SK-N-SH treated with all-trans-retinoic acid at 6 μM for 48 hours (cell line): ENCODE data around the gene PGAP2.

ENCODE experiments used
- ATAC-seq: fragments of 200-7000 bp; cut with Tn5 transposase; 3 replicates; pipeline ENCODE4 v1.9.1; 2020; ENCODE audit warnings: mild to moderate bottlenecking, moderate library complexity
- ARNTL ChIP-seq: fragments of 450-650 bp; formaldehyde crosslinking; IDR thresholded peaks from 2 replicates; pipeline ENCODE4 v1.5.0; 2020; ENCODE audit warnings: low read depth, mild to moderate bottlenecking, moderate library complexity, borderline replicate concordance
- BACH2 ChIP-seq: fragments of 250-450 bp; sonication (Bioruptor Pico); IDR thresholded peaks from 2 replicates; pipeline ENCODE4 v1.9.0; 2021; ENCODE audit warnings: mild to moderate bottlenecking, borderline replicate concordance
- CSDC2 ChIP-seq: fragments of 250-450 bp; sonication (Bioruptor Pico); IDR thresholded peaks from 2 replicates; pipeline ENCODE4 v1.5.0; 2020; ENCODE audit warnings: mild to moderate bottlenecking, moderate library complexity
- ESRRG ChIP-seq: fragments of 250-450 bp; sonication (Bioruptor Pico); IDR thresholded peaks from 2 replicates; pipeline ENCODE4 v1.6.1; 2021; ENCODE audit warnings: mild to moderate bottlenecking
- GLIS3 ChIP-seq: fragments of 250-450 bp; sonication (Bioruptor Pico); IDR thresholded peaks from 2 replicates; pipeline ENCODE4 v1.5.0; 2020; ENCODE audit warnings: mild to moderate bottlenecking, moderate library complexity
- ISL1 ChIP-seq: fragments of 250-450 bp; sonication (Bioruptor Pico); IDR thresholded peaks from 2 replicates; pipeline ENCODE4 v2.1.2; 2022; ENCODE audit warnings: mild to moderate bottlenecking, moderate library complexity
- OSR1 ChIP-seq: fragments of 250-450 bp; sonication (Bioruptor Pico); IDR thresholded peaks from 2 replicates; pipeline ENCODE4 v1.8.0; 2022; ENCODE audit warnings: moderate library complexity, mild to moderate bottlenecking, inconsistent platforms
- RARB ChIP-seq: fragments of 250-450 bp; sonication (Bioruptor Pico); IDR thresholded peaks from 2 replicates; pipeline ENCODE4 v1.8.0; 2021; ENCODE audit warnings: mild to moderate bottlenecking, moderate library complexity
- SNAI2 ChIP-seq: fragments of 250-450 bp; sonication (Bioruptor Pico); IDR thresholded peaks from 2 replicates; pipeline ENCODE4 v1.5.0; 2020; ENCODE audit warnings: mild to moderate bottlenecking, moderate library complexity
- TCF4 ChIP-seq: fragments of 250-450 bp; sonication (Bioruptor Pico); IDR thresholded peaks from 2 replicates; pipeline ENCODE4 v1.8.0; 2021; ENCODE audit warnings: mild to moderate bottlenecking, moderate library complexity, borderline replicate concordance
- TOX ChIP-seq: fragments of 250-450 bp; sonication (Bioruptor Pico); IDR thresholded peaks from 2 replicates; pipeline ENCODE4 v1.8.0; 2021; ENCODE audit warnings: mild to moderate bottlenecking, moderate library complexity, borderline replicate concordance
- TSHZ2 ChIP-seq: fragments of 250-450 bp; sonication (Bioruptor Pico); IDR thresholded peaks from 2 replicates; pipeline ENCODE4 v1.5.0; 2020; ENCODE audit warnings: mild to moderate bottlenecking, moderate library complexity
- ZC3H10 ChIP-seq: fragments of 250-450 bp; sonication (Bioruptor Pico); IDR thresholded peaks from 2 replicates; pipeline ENCODE4 v1.5.1; 2021; ENCODE audit warnings: mild to moderate bottlenecking, moderate library complexity
- ZFP3 ChIP-seq: fragments of 250-450 bp; sonication (Bioruptor Pico); IDR thresholded peaks from 2 replicates; pipeline ENCODE4 v1.5.0; 2020; ENCODE audit warnings: mild to moderate bottlenecking, moderate library complexity
- ZFP30 ChIP-seq: fragments of 450-650 bp; formaldehyde crosslinking; IDR thresholded peaks from 2 replicates; pipeline ENCODE4 v1.5.0; 2022; ENCODE audit warnings: mild to moderate bottlenecking, moderate library complexity
- ZNF565 ChIP-seq: fragments of 450-650 bp; formaldehyde crosslinking; conservative IDR thresholded peaks from 2 replicates; pipeline ENCODE4 v1.5.0; 2020; ENCODE audit warnings: low read depth, mild to moderate bottlenecking, moderate library complexity
- ZNF70 ChIP-seq: fragments of 450-650 bp; formaldehyde crosslinking; IDR thresholded peaks from 2 replicates; pipeline ENCODE4 v1.5.0; 2020; ENCODE audit warnings: mild to moderate bottlenecking, moderate library complexity
- ZNF8 ChIP-seq: fragments of 450-650 bp; formaldehyde crosslinking; IDR thresholded peaks from 2 replicates; pipeline ENCODE4 v1.5.0; 2020; ENCODE audit warnings: mild to moderate bottlenecking, moderate library complexity
- TF ChIP-seq, protein P1 (sequence below): fragments of 250-450 bp; sonication (Bioruptor Pico); IDR thresholded peaks from 2 replicates; pipeline ENCODE4 v1.5.1; 2020; ENCODE audit warnings: low read depth, mild to moderate bottlenecking, moderate library complexity
- TF ChIP-seq, protein P2 (sequence below): fragments of 250-450 bp; sonication (Bioruptor Pico); IDR thresholded peaks from 2 replicates; pipeline ENCODE4 v1.8.0; 2021; ENCODE audit warnings: low read depth, mild to moderate bottlenecking, moderate library complexity, borderline replicate concordance

PGAP2 gene

GRCh38 chr11:3837793-3838192, 29.4 kb downstream of the PGAP2 start:
- ATAC-seq: no peak
- TF ChIP-seq ISL1 (CRISPR knock-in tag): no peak
- TF ChIP-seq, protein P1, sequence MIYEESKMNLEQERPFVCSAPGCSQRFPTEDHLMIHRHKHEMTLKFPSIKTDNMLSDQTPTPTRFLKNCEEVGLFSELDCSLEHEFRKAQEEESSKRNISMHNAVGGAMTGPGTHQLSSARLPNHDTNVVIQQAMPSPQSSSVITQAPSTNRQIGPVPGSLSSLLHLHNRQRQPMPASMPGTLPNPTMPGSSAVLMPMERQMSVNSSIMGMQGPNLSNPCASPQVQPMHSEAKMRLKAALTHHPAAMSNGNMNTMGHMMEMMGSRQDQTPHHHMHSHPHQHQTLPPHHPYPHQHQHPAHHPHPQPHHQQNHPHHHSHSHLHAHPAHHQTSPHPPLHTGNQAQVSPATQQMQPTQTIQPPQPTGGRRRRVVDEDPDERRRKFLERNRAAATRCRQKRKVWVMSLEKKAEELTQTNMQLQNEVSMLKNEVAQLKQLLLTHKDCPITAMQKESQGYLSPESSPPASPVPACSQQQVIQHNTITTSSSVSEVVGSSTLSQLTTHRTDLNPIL: no peak

DNA sequence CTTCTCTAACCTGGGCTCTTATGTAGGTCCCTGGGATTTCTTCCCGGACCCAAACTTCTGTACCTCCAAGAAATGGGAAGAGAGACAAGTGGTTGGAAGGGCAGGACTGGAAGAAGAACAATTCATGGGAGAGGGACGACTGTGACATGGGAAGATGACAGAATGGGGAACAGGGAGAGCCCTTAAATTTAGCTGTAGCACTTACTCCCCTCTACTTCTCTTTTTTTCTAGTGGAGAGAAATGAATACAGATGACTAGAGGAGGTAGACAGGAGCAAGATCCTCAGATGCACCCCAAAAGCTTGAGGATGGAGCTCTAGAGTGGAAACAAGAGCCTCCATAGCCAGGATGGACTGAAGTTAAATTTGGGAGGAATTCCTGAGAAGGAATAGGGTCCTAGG, 30.1 kb downstream of the PGAP2 start:
- no peak for ATAC-seq
- TF ChIP-seq ZNF70: no peak
- no peak for TF ChIP-seq TOX (CRISPR knock-in tag)
- no peak for TF ChIP-seq ESRRG (CRISPR knock-in tag)
- no peak for TF ChIP-seq RARB (CRISPR knock-in tag)
- TF ChIP-seq OSR1 (CRISPR knock-in tag): no peak
- no peak for TF ChIP-seq SNAI2 (CRISPR knock-in tag)
- TF ChIP-seq ZFP30 (CRISPR knock-in tag): no peak
- TF ChIP-seq, protein P2, sequence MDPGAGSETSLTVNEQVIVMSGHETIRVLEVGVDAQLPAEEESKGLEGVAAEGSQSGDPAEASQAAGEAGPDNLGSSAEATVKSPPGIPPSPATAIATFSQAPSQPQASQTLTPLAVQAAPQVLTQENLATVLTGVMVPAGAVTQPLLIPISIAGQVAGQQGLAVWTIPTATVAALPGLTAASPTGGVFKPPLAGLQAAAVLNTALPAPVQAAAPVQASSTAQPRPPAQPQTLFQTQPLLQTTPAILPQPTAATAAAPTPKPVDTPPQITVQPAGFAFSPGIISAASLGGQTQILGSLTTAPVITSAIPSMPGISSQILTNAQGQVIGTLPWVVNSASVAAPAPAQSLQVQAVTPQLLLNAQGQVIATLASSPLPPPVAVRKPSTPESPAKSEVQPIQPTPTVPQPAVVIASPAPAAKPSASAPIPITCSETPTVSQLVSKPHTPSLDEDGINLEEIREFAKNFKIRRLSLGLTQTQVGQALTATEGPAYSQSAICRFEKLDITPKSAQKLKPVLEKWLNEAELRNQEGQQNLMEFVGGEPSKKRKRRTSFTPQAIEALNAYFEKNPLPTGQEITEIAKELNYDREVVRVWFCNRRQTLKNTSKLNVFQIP: no peak

DNA sequence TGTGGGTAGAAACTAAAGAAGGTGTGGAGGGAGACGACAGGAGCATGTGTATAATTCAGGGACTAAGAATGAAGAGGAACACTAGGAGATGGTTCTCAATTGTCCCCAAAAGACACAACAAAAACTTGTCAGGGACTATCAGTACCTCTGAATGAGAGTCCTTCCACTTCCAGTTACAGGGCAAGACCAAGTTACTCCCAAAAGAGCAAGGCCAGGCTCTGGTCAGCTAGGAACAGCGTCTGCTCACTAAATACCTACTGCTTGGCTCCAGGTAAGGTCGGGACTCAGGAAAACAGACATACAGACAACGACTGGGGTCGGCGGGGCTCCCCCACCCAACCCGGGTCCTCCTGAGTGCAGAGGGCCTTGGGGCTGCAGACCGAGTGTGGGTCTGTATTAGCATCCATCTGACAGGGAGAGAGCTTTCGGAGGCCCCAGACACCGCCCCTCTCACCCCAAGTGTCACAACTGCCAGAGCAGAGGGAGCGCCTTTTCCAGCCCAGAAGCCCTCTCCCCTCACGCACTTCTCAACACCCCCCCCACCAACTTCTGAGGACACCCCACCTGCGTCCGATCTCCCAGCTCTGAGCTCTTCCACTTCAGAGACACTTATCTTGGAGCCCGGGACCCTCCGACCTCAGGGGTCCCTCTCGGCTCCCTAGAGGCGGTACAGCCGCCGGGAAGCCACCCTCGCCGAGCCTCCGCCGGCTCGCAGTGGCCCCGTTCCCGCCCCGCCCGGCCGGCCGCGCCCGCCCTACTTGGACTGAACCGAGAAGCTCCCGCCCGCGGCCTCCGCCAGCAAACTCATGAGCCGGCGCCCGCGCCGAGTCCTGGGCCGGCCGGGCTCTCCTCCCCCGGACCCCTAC, 31.9 kb downstream of the PGAP2 start:
- peak; percentile 57 for ATAC-seq
- no peak for TF ChIP-seq ZFP3 (CRISPR knock-in tag)
- no peak for TF ChIP-seq ESRRG (CRISPR knock-in tag)
- TF ChIP-seq RARB (CRISPR knock-in tag): no peak
- no peak for TF ChIP-seq TSHZ2 (CRISPR knock-in tag)
- TF ChIP-seq ZNF565 (CRISPR knock-in tag): no peak
- no peak for TF ChIP-seq GLIS3 (CRISPR knock-in tag)
- no peak for TF ChIP-seq CSDC2 (CRISPR knock-in tag)
- TF ChIP-seq ARNTL (CRISPR knock-in tag): no peak
- TF ChIP-seq, protein P2: no peak
- TF ChIP-seq BACH2 (CRISPR knock-in tag): no peak
- no peak for TF ChIP-seq SNAI2 (CRISPR knock-in tag)
- TF ChIP-seq, protein P1: no peak
- no peak for TF ChIP-seq ZNF8

GRCh38 chr11:3840870-3841425, 32.6 kb downstream of the PGAP2 start, which contains the start of gene RHOG:
TSS of gene RHOG (minus strand) at chr11:3840959. CDS start at chr11:3828138, 12,821 bp downstream.
- peak; percentile 83 for ATAC-seq
- TF ChIP-seq ZNF8 (no peak), GLIS3 (CRISPR knock-in tag) (no peak), ESRRG (CRISPR knock-in tag) (no peak), CSDC2 (CRISPR knock-in tag) (no peak), SNAI2 (CRISPR knock-in tag) (no peak), ZNF565 (CRISPR knock-in tag) (no peak), ZC3H10 (no peak), TOX (CRISPR knock-in tag) (no peak), TCF4 (CRISPR knock-in tag) (no peak), ISL1 (CRISPR knock-in tag) (no peak), ZFP30 (CRISPR knock-in tag) (no peak)
